Adrenal gland (tissue), 12 donors: ENCODE data around the gene DLGAP4. TPM values are rescaled to one million over a fixed set of nuclear protein-coding genes. Genes with fewer than 3 reads are reported as not detected.

Source experiments
- DNase-seq, 7 donors: peaks; one replicate each; pipeline ENCODE4 v3.0.0-alpha.2; 2019 to 2020
- H3K27ac ChIP-seq, 5 donors: fragments of 200-600 bp; sonication (generic) in 4 of 5; 1 replicate in 3 of 5; 2 replicates in 2 of 5; pipeline versions ENCODE4 v1.5.1 to v1.8.0; 2016 to 2020; ENCODE audit warnings: mild to moderate bottlenecking in 1 of 5
- H3K27me3 ChIP-seq: fragments of 200-600 bp; 2 replicates; pipeline ENCODE4 v1.8.0; 2021
- H3K36me3 ChIP-seq, 2 donors: fragments of 200-600 bp; replicated peaks in 1 of 2; 1 replicate in 1 of 2; 2 replicates in 1 of 2; pipeline versions ENCODE4 v1.5.1 to v1.8.0; 2018 to 2022
- H3K4me1 ChIP-seq, 2 donors: fragments of 200-600 bp; replicated peaks in 1 of 2; 1 replicate in 1 of 2; 2 replicates in 1 of 2; pipeline versions ENCODE4 v1.5.1 to v1.8.0; 2018 to 2021
- H3K4me3 ChIP-seq, 4 donors: fragments of 200-600 bp; sonication (generic) in 3 of 4; one replicate each; pipeline ENCODE4 v1.5.1; 2016 to 2018
- H3K9me3 ChIP-seq, 3 donors: fragments of 200-600 bp; sonication (generic) in 1 of 3; replicated peaks in 1 of 3; 1 replicate in 2 of 3; 2 replicates in 1 of 3; pipeline versions ENCODE4 v1.5.1 to v1.8.0; 2016 to 2021
- POLR2A ChIP-seq, 2 donors: fragments of 450-650 bp; IDR thresholded peaks; one replicate each; pipeline ENCODE4 v1.6.1; 2017; ENCODE audit warnings: antibody characterized with exemption in 2 of 2, mild to moderate bottlenecking in 2 of 2, moderate library complexity in 1 of 2
- WGBS, 4 donors: extraction: QIAGEN DNeasy Blood & Tissue Kit in 2 of 4; methylation state at CpG; one replicate each; pipeline versions ENCODE4 v1.1.5 to v1.1.7; 2013 to 2017; 5-methylcytosine and 5-hydroxymethylcytosine counted together
- intact Hi-C, 2 donors: fragments of 100-400 bp; cut with DNase I; formaldehyde crosslinking; loops; one replicate each; pipeline versions ENCODE4 v1.14.1 to v1.15.0; 2022 to 2023
- polyA plus RNA-seq, 3 donors: library from polyadenylated mRNA; stranded (reverse); fragments of 200-250 nt in 2 of 3; fragments of 350-450 nt in 1 of 3; fragmentation: Illumina TruSeq in 1 of 3; extraction: RNeasy Lipid Tissue Mini Kit (QIAGEN cat#74804) in 1 of 3; gene quantifications; one replicate each; pipeline ENCODE4 v1.2.3, GENCODE V29; 2013 to 2014
- total RNA-seq, 9 donors: library from RNA; depleted of rRNA in 4 of 9; stranded (reverse); fragments of >200 nt in 4 of 9; fragments of 120-200 nt in 1 of 9; fragmentation: NEBNext Ultra II Directional in 1 of 9; extraction: Animal tissue kit (Norgen Biotek cat#: 25700) in 1 of 9; gene quantifications; one replicate each; pipeline versions ENCODE4 v1.1.0 to v1.2.4, GENCODE V29; 2013 to 2023
- TF ChIP-seq, protein P1 (sequence below), 6 experiments: fragments of 450-650 bp in 4 of 6; fragments of 200-600 bp in 2 of 6; sonication (generic) in 1 of 6; IDR thresholded peaks; 1 replicate in 5 of 6; 2 replicates in 1 of 6; pipeline versions ENCODE4 v1.5.1 to v1.8.0; 2016 to 2021; ENCODE audit warnings: antibody characterized with exemption in 6 of 6, mild to moderate bottlenecking in 2 of 6, moderate library complexity in 1 of 6
- donor health status: healthy with polysubstance abuse.
- donor health status: Bipolar disorder and iron deficiency.
- donor health status: DM: yes; HTN: yes; CAD: no.
- donor health status: DM: no; HTN: no; CAD: no.
- donor health status: DM: no; HTN: no; CAD: no.
- donor health status: DM: yes; HTN: yes; CAD: no.

The DLGAP4 gene
- total and polyA plus RNA-seq, 12 donors = 13.5 to 95.2 (median 64.0) TPM

DNA sequence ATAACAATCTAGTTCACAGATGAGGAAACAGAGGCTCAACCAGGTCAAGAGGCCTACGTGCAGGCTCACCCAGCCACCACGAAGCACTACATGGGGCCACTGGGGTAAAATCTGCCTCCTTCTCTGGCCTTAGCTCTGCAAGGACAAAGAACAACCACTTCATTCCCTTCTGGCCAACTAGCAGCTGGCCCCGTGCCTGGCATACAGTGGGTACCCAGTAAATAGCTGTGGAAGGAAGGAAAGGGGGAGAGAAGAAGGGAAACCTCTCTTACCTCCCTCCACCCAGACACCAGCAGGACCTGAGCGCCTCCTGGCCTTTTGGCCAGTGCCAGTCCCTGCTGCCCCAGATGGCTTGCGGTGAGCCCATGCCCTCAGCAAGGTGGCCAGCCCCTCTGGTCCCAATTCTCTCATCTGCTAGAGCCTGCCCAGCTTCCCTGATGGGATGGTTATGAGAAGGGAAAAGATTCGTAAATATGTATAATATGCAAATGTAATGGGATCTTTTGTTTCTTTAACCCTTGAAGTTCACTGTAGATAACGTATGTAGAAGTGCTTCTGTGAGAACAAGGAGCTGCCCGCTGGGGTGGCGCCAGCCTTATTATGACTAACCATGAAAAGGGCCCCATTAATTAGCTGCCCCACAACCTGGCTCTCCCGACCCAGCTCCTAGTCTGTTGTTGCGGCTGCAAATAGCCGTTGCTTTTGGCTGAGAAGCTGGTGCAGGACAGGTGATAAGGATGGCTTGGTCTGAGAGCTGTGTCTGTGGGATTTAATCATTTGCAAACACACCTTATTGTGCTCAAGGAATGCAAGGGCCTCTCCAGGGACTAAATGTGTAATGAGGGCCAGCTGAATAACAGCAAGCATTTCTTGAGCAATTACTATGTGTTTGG is 62.0 kb downstream of the DLGAP4 start:
- DNase-seq = no peak
- Histone ChIP-seq H3K4me1 (no peaks in the 10 kb centered on the region), H3K9me3 (no peaks in the 10 kb centered on the region), H3K36me3 (no peaks in the 10 kb centered on the region), H3K27ac (no peak overlapping the region), H3K4me3 (no peak overlapping the region), H3K27me3 (no peaks in the 10 kb centered on the region)
- TF ChIP-seq, protein P1, sequence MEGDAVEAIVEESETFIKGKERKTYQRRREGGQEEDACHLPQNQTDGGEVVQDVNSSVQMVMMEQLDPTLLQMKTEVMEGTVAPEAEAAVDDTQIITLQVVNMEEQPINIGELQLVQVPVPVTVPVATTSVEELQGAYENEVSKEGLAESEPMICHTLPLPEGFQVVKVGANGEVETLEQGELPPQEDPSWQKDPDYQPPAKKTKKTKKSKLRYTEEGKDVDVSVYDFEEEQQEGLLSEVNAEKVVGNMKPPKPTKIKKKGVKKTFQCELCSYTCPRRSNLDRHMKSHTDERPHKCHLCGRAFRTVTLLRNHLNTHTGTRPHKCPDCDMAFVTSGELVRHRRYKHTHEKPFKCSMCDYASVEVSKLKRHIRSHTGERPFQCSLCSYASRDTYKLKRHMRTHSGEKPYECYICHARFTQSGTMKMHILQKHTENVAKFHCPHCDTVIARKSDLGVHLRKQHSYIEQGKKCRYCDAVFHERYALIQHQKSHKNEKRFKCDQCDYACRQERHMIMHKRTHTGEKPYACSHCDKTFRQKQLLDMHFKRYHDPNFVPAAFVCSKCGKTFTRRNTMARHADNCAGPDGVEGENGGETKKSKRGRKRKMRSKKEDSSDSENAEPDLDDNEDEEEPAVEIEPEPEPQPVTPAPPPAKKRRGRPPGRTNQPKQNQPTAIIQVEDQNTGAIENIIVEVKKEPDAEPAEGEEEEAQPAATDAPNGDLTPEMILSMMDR (IDR thresholded peaks at IDR 0.05) = no peak
- TF ChIP-seq POLR2A (IDR thresholded peaks at IDR 0.05) = no peak
- intact Hi-C loops = no loop called here
- 64 to 78% (median 76%) methylated on average over 12 of the region's 12 CpGs for WGBS, 4 donors

DNA sequence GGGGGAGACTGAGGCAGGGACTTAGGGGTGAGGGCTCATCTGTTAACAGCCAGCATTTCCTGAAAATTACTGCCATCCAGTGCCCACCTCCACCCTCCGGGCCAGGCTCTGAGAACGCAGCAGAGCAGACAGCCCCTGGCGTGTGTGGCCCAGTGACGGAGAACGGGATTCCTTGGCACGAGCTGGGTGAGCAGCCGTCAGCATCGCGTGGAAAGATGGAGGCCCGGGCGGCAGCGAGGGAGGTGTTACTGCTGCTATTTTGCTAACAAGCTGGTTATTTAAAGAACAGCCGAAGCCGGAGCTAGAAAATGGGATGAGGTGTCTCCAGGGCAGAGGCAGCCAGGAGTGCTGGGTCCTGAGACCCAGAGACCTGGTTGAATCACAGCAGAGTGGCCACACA is 62.7 kb downstream of the DLGAP4 start:
- Histone ChIP-seq H3K4me3 (no peak overlapping the region), H3K9me3 (no peaks in the 10 kb centered on the region), H3K4me1 (no peaks in the 10 kb centered on the region), H3K36me3 (no peaks in the 10 kb centered on the region), H3K27me3 (no peaks in the 10 kb centered on the region), H3K27ac (no peak overlapping the region)
- intact Hi-C loops = no loop called here
- 86 to 93% (median 87%) methylated on average over 12 to 14 of the region's 14 CpGs for WGBS, 4 donors
- TF ChIP-seq POLR2A (IDR thresholded peaks at IDR 0.05) = no peak
- TF ChIP-seq, protein P1 (IDR thresholded peaks at IDR 0.05) = no peak
- DNase-seq = no peak

DNA sequence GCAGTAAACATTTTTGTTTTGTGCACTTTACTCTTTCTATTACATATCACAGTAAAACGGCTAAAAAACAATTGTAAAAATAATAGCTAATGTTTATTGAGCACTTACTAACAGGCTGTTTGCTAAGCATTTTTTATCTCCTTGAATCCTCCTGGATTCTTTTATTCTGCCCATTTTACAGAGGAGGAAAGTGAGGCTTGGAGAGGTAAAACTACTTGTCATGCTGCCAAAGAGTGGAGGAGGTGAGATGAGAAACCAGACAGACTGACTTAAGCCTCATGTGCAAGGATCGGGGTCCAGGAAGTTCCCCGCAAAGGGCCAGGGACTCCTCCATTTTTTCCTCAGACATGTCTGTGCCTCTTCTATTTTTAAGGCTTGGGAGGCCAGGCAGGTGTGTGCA is 63.6 kb downstream of the DLGAP4 start:
- no peaks in the 10 kb centered on the region for H3K4me1 ChIP-seq
- intact Hi-C loops = no loop called here
- no peaks in the 10 kb centered on the region for H3K9me3 ChIP-seq
- WGBS, 4 donors = 69 to 73% (median 73%) methylated on average over 3 of the region's 3 CpGs
- no peak overlapping the region for H3K4me3 ChIP-seq
- TF ChIP-seq POLR2A (IDR thresholded peaks at IDR 0.05) = no peak
- TF ChIP-seq, protein P1 (IDR thresholded peaks at IDR 0.05) = no peak
- no peaks in the 10 kb centered on the region for H3K36me3 ChIP-seq
- no peaks in the 10 kb centered on the region for H3K27me3 ChIP-seq
- no peak overlapping the region for H3K27ac ChIP-seq
- no peak for DNase-seq

DNA sequence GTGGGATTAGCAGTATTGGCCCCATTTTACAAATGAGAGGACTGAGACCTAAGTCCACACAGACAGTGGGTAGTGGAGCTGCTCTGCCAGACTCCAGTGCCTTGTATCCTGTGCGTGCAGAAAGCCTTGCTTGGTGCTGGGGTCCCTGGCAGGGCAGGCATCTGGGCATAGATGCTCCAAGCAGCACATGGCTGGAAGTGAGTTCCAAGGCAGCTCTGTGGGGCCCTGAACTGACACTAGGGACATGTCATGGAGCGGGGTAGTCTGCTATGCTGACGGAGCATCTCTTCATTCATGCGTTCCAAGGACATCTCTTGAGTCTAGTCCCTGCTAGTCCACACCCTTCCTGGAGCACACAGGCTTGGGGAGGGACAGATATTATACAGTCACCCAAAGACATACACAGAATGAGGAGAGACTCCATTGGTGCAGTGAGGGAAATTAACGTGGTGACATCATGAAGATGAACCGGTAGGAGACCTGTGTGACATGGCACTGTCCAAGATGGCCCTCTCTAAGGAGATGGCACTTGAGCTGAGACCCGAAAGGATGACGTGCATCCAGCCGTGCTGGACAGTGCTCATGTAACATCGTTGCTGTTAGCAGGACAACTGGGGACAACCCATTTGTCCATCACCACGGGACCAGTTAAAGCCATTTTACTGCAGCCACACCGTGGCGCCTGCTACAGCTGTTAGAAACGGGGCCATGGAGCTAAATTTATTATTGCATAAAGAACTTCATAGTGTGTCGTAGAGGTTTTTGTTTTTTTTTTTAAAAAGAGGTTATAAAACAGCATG is 65.1 kb downstream of the DLGAP4 start:
- 73 to 84% (median 81%) methylated on average over 14 to 15 of the region's 15 CpGs for WGBS, 4 donors
- Histone ChIP-seq H3K27ac (no peak overlapping the region), H3K9me3 (no peaks in the 10 kb centered on the region), H3K4me3 (no peak overlapping the region), H3K4me1 (no peaks in the 10 kb centered on the region), H3K36me3 (no peaks in the 10 kb centered on the region), H3K27me3 (no peaks in the 10 kb centered on the region)
- TF ChIP-seq POLR2A (IDR thresholded peaks at IDR 0.05) = no peak
- TF ChIP-seq, protein P1 (IDR thresholded peaks at IDR 0.05) = no peak
- intact Hi-C loops = no loop called here
- DNase-seq = no peak
